Midbrain (tissue), 1 donor: ENCODE data around the gene LRRC37A2.
"Not testable (repeated sequence)": the region's sequence is repeated elsewhere in the genome, so short reads cannot be mapped to it uniquely, and the experiment has no call there.

Source experiments
- DNase-seq: peaks from one replicate; lab custom pipeline; 2025; lab: John Stamatoyannopoulos, UW

Gene LRRC37A2

DNA sequence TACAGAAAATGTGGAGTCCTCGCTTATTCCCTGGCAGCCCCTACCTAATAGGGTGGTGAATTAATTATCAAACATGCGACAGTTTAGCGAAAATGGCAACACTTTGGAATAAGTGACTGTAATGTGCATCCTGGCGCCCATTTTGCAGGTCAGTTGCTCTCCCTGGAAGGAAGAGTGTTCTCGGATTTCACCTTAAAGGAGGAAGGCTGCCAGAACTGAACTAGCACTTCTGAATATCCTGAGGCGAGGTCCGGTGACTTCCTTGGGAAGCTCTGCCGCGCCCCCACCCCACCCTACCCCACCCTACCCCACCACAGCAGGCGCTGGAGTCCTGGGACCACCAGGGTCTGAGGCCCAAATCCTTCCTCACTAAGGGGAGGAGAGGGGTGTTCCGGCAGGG is at the start of gene LRRC37A2:
LRRC37A2 (plus strand) TSS at position 301 of the 400 bp plus-strand sequence. CDS start 245 bp downstream, outside the sequence.
- not testable (repeated sequence) for DNase-seq

DNA sequence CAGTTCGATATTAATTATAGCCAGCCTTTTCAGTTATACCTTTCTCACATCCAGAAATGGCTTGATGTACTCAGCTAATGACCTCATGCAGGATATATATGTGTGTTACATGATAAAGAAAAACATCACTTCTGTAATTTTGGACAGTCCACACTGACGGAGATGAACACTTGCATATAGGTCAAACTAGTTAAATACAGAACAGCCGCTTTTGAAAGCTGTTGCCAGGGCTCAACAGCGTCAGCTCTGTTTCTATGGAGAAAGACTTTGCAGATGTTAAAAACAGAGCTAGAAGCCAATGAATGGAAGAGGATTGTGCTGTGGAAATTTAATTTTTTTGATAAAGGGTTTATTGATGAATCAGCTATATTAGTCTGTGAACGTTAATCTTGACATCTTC is 44.6 kb upstream of the LRRC37A2 start:
- not testable (repeated sequence) for DNase-seq

DNA sequence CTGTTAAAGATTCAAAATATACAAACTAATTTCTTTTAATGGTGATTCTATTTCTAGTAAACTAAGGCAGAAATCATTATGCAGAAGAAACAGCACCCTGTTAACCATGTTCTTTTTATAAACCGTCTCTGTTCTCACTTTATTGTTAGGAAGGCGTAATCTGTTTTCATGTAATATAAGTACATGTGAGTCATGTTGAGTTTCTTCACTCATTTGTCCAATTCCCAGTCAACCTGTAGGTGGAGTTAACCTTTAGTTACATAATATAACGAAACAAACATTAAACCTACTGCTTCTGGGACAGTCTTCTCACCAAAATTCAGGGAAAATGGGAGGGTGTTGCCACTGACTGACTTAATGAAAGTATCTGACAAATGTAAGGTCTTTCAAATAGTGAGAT is 37.8 kb upstream of the LRRC37A2 start:
- not testable (repeated sequence) for DNase-seq

DNA sequence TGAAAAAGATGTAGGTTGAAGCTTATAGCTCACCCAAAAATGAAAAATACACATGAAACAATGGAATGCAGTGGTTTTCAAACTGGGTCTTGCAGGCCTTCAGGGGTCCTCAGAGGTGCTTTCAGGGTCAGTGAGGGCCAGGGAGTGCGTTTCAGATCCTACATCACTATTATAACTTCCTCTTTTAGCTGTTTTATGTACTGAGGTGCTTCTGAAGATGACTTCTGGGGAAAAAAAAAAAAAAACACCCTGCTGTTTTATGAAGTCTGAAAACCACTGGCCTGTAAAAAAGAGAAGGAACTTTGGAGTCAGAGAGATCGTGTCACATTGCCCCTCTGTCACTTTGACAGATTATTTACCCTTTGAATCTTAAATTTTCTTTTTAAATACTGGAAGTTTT is 36.7 kb upstream of the LRRC37A2 start:
- not testable (repeated sequence) for DNase-seq

DNA sequence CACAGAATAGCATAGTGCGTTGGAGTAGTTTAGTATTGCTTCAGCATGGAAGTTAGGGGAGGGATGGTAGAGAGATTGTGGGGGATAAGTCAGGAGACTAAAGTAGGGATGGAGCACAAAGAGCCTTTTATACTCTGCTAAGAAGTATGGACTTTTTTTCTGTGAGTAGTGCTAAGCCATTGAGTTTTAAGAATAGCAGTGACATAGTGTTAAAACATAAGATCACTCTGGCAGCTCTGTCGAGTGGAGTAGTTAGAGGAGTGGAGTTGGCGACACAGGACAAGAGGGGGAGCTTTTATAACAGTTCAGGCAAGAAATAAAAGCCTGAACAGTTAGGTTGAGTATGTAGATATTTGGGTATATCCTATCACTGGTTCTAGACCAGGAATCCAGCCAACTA is 33.4 kb upstream of the LRRC37A2 start:
- DNase-seq: not testable (repeated sequence)

DNA sequence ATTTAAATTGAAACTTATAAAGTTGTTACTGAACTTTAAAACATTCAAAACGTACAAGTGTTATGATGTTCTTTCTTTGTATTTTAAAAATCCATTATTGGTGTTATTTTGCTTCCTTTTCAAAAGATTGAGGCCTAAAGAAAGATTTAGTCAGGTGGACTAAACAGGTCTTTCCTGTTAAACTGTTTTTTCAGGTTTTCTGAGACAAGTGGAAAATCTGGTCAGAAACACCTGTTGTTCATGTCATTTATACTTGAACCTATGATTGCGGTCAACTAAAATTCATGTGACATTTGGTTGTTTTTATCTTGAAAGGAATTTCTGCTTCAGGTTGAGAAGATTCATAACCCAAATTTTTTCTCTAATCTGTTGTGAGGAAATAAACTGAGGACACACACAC is 31.0 kb upstream of the LRRC37A2 start:
- not testable (repeated sequence) for DNase-seq

DNA sequence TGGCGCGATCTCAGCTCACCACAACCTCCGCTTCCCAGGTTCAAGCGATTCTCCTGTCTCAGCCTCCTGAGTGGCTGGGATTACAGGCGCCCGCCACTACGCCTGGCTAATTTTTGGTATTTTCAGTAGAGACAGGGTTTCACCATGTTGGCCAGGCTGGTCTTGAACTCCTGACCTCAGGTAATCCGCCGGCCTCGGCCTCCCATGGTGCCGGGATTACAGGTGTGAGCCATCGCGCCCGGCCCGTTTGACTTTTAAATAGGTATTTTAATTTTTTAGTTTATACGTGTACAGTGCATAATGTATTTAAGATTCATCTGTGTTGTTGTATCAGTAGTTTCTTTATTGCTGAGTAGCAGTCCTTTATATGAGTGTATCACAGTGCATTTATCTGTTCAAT is 20.2 kb upstream of the LRRC37A2 start:
- not testable (repeated sequence) for DNase-seq

DNA sequence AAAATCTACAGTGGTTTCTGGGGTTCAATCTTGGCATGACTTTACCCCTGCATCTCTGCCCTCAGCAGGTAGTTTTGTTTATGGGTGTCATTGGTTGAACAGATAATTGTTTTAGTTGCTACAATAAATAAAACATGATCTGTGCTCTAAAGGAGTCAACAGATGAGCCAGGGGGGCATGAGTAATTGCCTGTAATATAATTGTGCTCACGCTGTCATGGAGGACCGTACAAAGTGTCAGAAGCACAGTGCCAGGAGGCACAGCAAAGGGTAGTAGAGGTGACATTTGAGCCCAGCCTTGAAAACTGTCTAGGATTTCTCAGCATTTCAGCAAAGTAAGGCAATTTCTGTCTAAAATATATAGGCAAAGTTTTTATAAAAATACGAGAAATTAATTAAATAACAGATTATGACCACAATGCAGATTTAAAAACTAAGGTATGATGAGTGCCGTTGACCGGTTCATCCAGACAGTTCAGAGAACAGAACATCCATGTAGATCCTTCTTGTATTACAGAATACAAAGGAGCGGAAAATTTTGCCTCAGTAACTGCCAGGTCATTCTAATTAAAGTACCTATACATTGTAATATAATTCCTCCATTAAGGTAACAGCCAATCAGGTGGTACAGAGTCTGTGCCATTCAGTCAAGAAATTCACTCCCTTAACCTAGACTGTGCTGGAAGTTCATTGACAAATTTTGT is 12.7 kb upstream of the LRRC37A2 start:
- not testable (repeated sequence) for DNase-seq

DNA sequence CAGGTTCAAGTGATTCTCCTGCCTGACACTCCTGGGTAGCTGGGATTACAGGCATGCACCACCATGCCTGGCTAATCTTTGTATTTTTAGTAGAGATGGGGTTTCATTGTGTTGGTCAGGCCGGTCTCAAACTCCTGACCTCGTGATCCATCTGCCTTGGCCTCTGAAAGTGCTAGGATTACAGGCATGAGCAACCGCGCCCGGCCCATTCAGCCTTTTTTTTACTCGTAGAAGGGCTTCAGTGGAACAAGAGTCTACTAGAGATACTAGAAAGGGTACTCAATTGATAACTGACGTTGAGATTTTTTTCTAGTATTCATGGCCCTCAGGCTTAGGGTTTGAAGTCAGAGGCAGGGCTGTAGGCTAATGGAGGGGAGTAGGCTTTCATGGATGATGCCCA is 6.4 kb upstream of the LRRC37A2 start:
- DNase-seq: not testable (repeated sequence)

DNA sequence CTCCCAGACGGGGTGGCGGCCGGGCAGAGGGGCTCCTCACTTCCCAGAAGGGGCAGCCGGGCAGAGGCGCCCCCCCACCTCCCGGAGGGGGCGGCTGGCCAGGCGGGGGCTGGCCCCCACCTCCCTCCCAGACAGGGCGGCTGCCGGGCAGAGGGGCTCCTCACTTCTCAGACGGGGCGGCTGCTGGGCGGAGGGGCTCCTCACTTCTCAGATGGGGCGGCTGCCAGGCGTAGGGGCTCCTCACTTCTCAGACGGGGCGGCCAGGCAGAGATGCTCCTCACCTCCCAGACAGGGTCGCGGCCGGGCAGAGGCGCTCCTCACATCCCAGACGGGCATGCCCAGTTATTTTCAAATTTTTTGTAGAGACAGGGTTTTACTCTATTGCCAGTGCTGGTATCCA is 22.4 kb downstream of the LRRC37A2 start:
- DNase-seq: not testable (repeated sequence)

DNA sequence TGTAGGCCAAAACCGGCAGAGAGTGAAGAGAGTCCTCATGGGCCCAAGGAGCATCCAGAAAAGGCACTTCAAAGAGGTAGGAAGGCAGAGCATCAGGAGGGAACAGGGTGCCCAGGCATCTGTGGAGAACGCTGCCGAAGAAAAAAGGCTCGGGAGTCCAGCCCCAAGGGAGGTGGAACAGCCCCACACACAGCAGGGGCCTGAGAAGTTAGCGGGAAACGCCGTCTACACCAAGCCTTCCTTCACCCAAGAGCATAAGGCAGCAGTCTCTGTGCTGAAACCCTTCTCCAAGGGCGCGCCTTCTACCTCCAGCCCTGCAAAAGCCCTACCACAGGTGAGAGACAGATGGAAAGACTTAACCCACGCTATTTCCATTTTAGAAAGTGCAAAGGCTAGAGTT is 36.3 kb downstream of the LRRC37A2 start:
- DNase-seq: not testable (repeated sequence)

DNA sequence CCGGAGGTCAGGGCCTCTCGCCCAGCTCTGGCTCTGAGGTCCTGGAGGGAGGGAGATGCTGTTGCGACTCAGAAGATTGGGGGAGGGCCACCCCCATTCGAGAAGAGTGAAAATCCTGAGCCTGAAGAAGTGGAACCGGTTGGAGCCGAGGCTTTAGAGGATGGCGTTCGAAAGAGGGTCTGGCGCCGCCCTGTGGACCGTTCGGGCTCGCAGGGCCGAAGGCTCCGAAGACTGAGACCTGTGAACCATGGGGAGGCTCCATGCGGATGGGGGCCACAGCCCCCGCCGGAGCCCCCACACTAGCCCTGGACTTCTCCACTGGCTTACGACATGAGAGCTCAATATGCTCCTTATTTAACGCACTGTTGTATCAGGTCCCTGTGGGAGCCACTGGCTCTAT is 46.9 kb downstream of the LRRC37A2 start:
- DNase-seq: not testable (repeated sequence)

DNA sequence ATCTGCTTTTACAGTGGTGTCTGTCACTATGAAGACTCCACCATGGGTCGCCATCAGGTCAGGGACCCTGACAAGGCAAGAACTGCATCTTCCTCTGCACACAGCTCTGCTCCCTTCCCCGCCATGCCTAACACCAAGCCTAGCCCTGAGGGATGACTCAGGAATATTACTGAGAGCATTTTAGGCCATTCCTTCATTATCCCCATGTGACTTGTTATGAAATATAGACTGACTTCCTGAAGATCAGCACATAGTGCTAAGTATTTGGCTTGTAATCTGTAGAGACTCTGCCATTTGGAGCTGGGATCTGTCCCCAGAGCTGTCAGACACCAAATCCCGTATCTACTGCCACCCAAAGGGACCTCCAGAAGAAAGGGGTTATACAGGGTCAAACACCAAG is 47.8 kb downstream of the LRRC37A2 start:
- not testable (repeated sequence) for DNase-seq

DNA sequence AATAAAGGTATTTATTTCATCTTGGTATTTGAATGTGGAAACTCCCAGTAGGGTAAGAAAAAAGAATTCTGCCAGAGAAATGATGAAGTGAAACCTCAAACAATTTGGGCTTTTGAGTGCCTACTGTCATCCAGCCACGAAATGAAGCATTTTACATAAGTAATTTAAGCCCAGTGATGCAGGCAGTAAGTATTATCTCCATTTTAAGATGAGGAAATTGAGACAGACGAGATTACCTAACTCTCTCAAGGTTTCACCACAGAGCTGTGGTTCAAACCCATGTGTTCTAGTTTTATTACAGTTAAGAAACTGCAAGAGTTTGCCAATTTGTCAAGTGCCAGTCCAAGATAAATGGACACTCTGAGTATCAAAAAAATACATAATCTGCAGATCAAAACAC is 54.0 kb downstream of the LRRC37A2 start:
- DNase-seq: not testable (repeated sequence)

DNA sequence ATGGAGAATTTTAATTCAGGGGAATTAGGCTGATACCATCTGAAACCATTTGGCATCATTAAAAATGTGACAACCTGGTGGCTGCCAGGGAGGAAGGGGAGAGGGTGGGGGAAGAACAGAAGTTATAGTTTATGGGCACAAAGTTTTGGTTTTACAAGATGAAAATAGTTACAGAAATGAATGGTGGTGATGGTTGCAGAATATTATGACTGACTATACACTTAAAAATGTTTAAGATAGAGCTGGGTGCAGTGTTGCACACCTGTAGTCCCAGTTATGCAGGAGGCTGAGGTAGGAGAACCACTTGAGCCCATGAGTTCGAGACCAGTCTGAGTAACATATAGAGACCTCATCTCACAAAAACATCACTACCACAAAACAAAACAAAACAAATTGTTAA is 54.7 kb downstream of the LRRC37A2 start:
- not testable (repeated sequence) for DNase-seq

DNA sequence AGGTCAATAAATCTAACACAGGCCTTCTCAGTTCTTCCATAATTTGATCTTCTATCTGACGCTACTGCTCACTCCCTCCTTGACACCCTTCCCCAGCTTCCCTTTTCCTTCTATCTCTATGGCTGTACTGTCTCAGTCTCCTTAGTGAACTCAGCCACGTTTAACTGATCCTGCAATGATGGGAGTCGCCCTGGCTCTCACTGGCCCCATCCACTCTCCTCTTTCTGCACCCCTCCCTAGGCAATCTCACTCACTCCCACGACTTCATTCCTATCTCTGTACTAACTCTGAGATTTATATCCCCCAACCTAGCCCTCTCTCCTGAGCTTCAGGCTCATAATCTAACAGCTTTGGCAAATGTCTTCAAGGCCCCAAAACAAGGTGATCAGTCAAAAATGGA is 59.5 kb downstream of the LRRC37A2 start:
- not testable (repeated sequence) for DNase-seq

DNA sequence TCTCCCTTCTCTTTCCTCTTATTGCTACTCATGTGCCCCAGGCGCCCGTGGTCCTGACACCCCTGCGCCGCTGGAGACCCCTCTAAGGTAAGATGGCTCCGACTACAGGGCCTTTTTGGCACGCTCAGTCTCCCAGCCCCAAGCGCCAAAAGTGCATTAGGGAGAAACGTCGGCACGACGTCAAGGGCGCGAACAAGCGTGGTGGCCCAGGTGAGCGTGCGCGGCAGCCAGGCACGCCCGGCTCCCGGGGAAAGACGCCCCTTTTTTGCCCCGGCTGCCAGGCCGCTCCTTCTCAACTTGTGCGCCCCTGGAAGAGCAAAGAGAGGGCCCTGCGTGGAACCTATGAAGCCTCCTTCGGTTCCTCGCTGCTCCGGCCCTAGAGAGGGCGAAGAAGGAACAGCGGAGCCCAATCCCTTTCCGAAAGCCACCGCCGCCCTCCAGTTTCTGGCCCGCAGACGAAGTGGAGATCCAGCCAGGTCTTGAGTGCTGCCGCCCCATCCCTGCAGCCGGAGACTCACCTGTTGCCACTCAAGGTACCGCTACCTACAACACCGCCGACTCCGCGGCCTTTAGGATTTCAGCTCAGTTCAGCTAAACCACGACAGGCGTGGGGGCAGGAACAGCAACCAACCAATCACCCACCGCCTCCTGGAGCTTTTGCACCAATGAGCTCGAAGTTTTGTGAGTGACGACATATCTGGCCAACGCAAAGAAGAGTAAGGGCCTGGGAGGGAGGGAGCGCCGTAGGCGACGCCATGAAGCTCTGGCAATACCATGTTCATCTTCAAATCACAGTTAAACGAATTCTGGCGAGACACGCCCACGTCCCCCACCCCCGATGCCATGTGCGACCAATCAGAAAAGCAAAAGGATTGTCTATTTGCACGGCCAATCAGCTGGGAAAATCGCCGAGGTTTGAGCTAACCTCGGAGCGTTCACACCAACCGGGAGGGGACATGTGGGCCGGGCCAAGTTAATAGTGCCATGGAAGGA is 67.1 kb downstream of the LRRC37A2 start, which contains the start of gene ARL17A:
ARL17A (minus strand) TSS at position 609 of the 993 bp plus-strand sequence. CDS start 3,369 bp downstream, outside the sequence.
- DNase-seq: not testable (repeated sequence)

DNA sequence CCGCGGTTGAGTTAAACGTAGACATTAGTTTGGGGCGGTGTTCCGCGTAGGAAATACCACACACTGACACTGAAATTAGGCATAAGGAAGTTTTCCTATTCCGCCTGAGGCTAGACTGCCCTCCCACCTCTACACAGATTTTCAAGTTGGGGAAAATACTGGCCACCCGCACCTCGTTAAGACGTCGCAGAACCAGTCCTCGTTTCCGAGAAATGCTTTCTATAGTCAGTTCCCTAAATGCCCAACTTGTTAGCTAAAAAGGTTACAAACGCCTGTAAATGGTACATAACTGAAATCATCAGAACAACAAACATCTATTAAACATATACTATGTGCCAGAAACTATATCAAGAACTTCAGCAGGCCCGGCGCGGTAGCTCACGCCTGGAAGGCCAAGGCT is 67.8 kb downstream of the LRRC37A2 start:
- not testable (repeated sequence) for DNase-seq

DNA sequence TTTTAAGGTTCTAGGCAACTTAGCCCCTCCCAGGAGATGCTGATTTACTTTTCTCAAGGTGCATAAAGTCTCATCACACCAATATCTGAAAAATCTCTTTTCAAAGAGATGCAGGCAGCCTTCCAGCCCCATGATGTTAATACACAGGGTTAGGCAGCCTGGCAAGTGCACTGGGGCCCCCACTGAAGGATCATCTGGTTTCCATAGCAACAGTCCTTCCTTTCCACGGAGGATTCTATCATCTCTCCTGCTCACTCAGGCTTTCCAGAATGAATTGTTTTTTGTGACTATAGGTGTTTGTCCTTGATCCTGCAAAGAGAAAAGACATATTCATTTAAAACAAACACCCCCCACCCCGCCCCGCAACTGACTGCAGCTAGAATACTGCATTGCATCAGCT is 73.2 kb downstream of the LRRC37A2 start:
- not testable (repeated sequence) for DNase-seq

DNA sequence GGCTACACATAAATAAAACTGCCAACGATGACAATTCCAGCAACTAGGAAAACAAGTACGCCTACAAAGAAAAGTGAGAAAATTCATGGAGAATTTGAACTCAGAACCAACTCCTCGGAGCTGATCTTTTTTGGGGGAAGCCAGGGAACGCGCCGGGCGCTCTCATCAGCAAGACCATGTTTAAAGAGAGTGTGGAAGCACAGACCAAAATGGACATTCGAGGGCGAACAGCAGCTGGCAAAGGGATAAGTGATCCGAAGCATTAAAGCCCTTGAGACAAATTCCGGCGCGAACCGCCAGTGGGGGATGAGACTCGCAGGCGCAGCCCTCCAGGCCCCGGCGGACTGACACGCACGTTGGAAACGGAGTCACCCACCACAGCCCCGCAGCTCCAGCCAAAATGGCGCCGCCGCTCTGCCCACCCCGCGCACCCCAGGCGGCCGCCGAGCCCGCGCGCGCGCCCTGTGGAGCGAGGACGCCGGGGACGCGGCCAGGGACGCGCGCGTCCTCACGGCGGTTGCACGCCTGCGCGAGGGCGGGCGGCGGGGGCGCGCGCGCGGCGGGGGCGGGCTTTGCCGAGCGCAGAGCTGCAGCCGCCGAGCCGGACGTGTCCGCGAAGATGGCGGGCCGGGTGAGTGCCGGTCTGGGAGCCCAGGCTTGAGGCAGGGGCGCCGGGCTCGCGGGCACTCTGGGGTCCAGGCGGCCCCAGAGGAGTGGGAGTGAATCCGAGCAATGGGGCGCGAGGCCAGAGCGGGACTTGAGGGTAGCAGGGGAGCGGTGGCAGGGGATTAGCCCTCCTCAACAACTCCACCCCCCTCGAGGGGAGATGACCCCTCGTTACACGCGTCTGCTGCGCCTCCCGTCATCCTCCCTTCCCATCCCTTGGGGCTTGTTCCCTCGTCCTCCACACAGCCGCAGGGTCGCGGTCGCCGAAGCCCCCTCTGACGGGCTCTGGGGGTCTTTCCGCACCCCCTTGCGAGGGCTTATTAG is 78.2 kb downstream of the LRRC37A2 start, which contains the start of gene NSF:
NSF (plus strand) TSS at position 513 of the 990 bp plus-strand sequence; CDS start at position 620, 107 bp downstream.
- DNase-seq: not testable (repeated sequence)

DNA sequence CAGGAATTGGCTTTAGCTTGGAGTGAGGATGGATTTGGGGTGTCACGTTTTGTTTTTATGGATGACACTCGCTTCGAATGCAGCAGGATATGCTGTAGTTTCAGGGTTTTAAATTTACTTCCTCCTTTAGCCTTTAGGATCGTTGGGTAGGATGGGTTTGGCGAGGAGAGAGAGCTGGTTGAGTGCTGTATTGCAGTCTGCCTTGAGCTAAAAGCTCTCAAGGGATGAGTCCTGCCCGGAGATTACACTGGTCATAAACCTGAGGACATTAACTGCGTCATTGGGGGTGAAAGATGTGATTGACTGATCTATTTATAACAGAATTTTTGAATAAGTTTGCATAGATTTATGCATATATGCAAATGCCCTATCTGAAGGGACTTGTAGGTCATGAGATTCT is 79.1 kb downstream of the LRRC37A2 start:
- DNase-seq: not testable (repeated sequence)
